HEK293T (cell line): Measurements from ENCODE around the gene DSCAM.
"Not testable (repeated sequence)": the region's sequence is repeated elsewhere in the genome, so short reads cannot be mapped to it uniquely, and the experiment has no call there.

Experiments used
- ARNT ChIP-seq: fragments of 450-650 bp; IDR thresholded peaks from 2 replicates; pipeline ENCODE4 v1.6.1; 2017; ENCODE audit warnings: mild to moderate bottlenecking
- BHLHE40 ChIP-seq: fragments of 450-650 bp; IDR thresholded peaks from 2 replicates; pipeline ENCODE4 v1.6.1; 2016; ENCODE audit warnings: mild to moderate bottlenecking, moderate library complexity, borderline replicate concordance
- CTBP1 ChIP-seq: fragments of 450-650 bp; IDR thresholded peaks from 2 replicates; pipeline ENCODE4 v1.6.1; 2016; ENCODE audit warnings: borderline replicate concordance
- ELF4 ChIP-seq: fragments of 450-650 bp; IDR thresholded peaks from 2 replicates; pipeline ENCODE4 v1.6.1; 2017; ENCODE audit warnings: antibody characterized with exemption
- FOXA1 ChIP-seq: fragments of 450-650 bp; IDR thresholded peaks from 2 replicates; pipeline ENCODE4 v1.6.1; 2016; ENCODE audit warnings: mild to moderate bottlenecking
- FOXK2 ChIP-seq: fragments of 450-650 bp; IDR thresholded peaks from 2 replicates; pipeline ENCODE4 v1.6.1; 2016; ENCODE audit warnings: mild to moderate bottlenecking
- FOXM1 ChIP-seq: fragments of 450-650 bp; IDR thresholded peaks from 2 replicates; pipeline ENCODE4 v1.6.1; 2017; ENCODE audit warnings: mild to moderate bottlenecking, borderline replicate concordance
- HDGF ChIP-seq: fragments of 450-650 bp; IDR thresholded peaks from 2 replicates; pipeline ENCODE4 v1.6.1; 2017; ENCODE audit warnings: antibody characterized with exemption, borderline replicate concordance
- L3MBTL2 ChIP-seq: fragments of 450-650 bp; conservative IDR thresholded peaks from 2 replicates; pipeline ENCODE4 v1.6.1; 2016; ENCODE audit warnings: mild to moderate bottlenecking
- LEF1 ChIP-seq: fragments of 450-650 bp; IDR thresholded peaks from 2 replicates; pipeline ENCODE4 v1.6.1; 2017; ENCODE audit warnings: mild to moderate bottlenecking, borderline replicate concordance
- NFRKB ChIP-seq: fragments of 450-650 bp; IDR thresholded peaks from 2 replicates; pipeline ENCODE4 v1.6.1; 2016; ENCODE audit warnings: mild to moderate bottlenecking, moderate library complexity
- SP1 ChIP-seq: fragments of 450-650 bp; IDR thresholded peaks from 2 replicates; pipeline ENCODE4 v1.6.1; 2017
- SUZ12 ChIP-seq: fragments of 450-650 bp; IDR thresholded peaks from 2 replicates; pipeline ENCODE4 v1.6.1; 2016; ENCODE audit warnings: mild to moderate bottlenecking
- ZNF384 ChIP-seq: fragments of 450-650 bp; IDR thresholded peaks from 2 replicates; pipeline ENCODE4 v1.6.1; 2016

DNA sequence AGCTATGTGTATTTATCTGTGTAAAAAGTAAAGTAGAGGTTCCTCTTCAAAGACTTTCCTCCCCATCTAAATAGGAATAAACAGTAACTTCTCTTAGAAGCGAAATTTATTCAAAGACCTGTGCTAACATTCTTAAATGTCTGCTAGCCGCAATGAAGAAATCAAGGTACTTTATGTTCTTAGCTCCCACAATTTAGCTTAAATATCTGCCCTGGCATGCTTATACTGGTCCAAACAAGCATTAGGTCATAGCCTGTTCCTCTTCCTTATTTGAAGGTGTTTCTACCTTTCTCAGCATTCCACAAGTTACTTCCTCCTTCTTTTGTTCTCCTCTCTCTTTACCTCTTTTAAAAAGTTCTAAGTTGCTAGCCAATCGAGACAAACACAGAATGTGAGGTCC is 588.5 kb downstream of the DSCAM start:
- TF ChIP-seq SP1, ZNF384, BHLHE40, FOXM1, SUZ12, NFRKB, ARNT, FOXA1, CTBP1, FOXK2, LEF1, HDGF, ELF4, L3MBTL2: not testable (repeated sequence)
